ENCODE results near the gene VWA1.
"Not testable (repeated sequence)": the region's sequence is repeated elsewhere in the genome, so short reads cannot be mapped to it uniquely, and the experiment has no call there.

VWA1 gene

GRCh38 chr1:1403653-1404052 is 31.8 kb upstream of the VWA1 start:
- DNase-seq, result no peak

GRCh38 chr1:1406101-1406820 is 29.2 kb upstream of the VWA1 start:
- no peak for DNase-seq

- DNase-seq, result peak; percentile 95 to 96
These were observed 28.5 kb upstream of the VWA1 start, which contains the start of gene MRPL20 for GRCh38 chr1:1406821-1407635. Gene MRPL20, minus strand, starts transcription at chr1:1407293. Its CDS starts 76 bp downstream, at chr1:1407217.

- DNase-seq, result peak; percentile 26 to 37
These were observed 27.7 kb upstream of the VWA1 start for GRCh38 chr1:1407636-1408318.

GRCh38 chr1:1410238-1410637 is 25.3 kb upstream of the VWA1 start:
- DNase-seq, result not testable (repeated sequence)

- no peak for DNase-seq
These were observed 23.9 kb upstream of the VWA1 start for GRCh38 chr1:1411626-1412025.

- DNase-seq, result not testable (repeated sequence)
These were observed 23.1 kb upstream of the VWA1 start for GRCh38 chr1:1412311-1412902.

DNA sequence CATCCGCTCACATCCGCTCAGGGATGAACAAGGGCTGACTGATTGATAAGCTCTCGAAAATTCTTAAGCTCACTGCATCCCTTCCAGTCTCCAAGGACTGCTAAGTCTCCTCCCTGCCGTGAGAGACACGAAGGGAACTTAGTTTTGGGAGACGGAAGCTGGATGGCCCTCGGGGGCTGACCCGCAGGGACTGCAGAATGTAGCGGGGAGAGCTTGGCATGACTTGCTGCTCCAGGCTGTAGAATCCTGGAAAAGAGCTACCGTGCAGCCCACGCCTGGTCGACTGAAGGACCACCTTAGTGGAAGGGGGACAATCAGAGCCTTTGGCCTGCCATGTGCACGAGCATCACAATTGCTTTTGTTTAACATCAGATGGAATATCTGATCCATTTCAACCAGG is 19.7 kb upstream of the VWA1 start:
- no peak for DNase-seq

- not testable (repeated sequence) for DNase-seq
These were observed 18.1 kb upstream of the VWA1 start for GRCh38 chr1:1417396-1417795.

DNA sequence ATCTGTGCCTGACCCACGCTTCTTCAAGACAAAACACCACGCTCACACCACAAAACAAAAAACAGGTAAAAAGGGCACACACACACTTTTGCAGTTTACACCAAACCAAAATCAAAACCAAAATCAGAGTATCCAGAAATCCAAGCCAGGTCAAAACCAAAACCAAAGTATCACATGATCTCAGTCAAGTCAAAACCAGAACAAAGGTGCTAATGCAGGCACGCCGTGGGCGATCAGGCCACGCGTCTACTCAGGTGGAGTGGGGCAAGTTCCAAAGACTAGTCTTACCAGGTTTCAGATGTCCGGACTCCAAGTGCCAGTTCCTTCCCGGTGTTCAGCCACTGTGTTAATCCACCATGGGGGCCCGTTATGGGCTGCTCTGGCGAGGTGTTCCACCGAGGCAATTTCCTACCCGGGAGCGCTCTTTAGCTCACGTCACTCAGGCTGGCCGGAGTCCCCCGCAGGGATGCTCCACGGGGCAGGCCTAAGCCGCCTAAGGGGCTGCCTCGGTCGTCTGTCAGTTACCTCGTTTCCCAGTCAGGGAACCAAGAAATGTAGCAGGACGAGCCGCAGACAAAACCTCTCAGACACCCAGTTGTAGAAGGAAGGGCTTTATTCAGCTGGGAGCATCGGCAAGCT is 17.5 kb upstream of the VWA1 start:
- DNase-seq, result not testable (repeated sequence)

GRCh38 chr1:1418464-1419362 is 16.8 kb upstream of the VWA1 start:
- no peak for DNase-seq

DNA sequence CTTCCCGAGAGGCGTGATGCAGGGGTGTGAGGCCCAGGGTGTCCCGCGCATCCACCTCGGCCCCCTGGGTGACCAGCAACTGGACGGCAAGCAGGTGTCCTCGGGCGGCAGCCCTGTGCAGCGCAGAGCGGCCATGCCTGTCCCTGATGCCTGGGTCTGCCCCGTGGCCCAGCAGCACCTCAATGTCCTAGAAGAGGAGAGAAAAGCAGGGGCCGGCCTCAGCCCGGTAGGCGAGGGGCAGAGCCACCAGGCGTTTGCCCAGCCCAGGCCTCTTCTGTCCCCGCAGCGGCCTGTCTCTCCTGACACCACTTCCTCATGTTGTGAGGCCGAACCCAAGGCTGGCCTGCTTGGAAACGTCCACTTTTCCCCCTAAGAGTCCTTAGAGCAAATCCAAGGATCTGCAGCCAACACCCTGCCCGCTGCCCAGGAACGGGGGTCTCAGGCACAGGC is 16.1 kb upstream of the VWA1 start:
- no peak for DNase-seq

GRCh38 chr1:1419813-1420653 is 15.5 kb upstream of the VWA1 start:
- DNase-seq, result no peak

DNA sequence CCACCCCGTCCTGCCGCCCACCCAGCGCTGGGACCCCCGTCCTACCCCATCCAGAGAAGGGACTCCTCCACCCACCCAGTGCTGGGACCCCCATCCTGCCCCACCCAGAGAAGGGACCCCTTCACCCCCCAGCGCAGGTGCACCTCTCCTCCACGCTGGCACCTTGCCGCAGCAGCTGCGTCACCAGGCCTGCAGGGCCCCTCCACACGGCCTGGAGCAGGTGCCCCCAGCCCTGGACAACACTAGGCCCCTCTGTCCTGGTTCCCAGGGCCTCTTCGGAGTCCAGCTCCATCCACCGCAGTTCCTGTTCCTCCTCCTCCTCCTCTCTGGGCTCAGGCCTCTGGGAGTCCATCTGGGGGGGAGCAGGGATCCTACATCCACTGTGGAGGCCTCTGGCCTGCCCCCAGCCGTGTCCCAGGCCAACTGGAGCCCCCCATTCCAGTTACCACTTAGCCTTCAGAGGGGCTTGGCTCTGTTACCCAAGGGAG is 14.8 kb upstream of the VWA1 start:
- no peak for DNase-seq

GRCh38 chr1:1421147-1421906 is 14.2 kb upstream of the VWA1 start, which contains the start of gene ANKRD65:
Gene ANKRD65, minus strand, starts transcription at chr1:1421276. Its CDS starts 271 bp downstream, at chr1:1421005.
- DNase-seq, result no peak

GRCh38 chr1:1421907-1422464 is 13.5 kb upstream of the VWA1 start:
- no peak for DNase-seq

- DNase-seq, result no peak
These were observed 12.8 kb upstream of the VWA1 start for GRCh38 chr1:1422465-1423244.

DNA sequence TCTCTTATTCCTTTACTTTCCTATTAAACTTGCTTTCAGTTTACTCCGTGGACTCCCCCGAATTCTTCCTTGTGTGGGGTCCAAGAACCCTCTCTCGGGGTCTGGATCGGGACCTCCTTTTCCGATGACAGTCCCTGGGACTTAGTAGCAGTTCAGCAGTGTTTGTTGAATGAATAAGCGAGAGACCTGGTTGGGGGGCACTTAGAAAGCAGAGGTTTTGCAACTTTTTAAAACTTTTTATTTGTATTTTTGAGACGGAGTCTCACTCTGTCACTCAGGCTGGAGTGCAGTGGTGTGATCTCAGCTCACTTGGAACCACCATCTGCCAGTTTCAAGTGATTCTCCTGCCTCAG is 12.3 kb upstream of the VWA1 start:
- DNase-seq, result no peak

All from CD4-positive, alpha-beta T cell treated with Interleukin-4 for 1 hour (primary cell).